HEK293 (cell line): ENCODE data around the gene CATSPER1.

Source experiments
- MYNN ChIP-seq: fragments of 450-650 bp; formaldehyde crosslinking; IDR thresholded peaks from 2 replicates; pipeline ENCODE4 v1.5.1; 2016; ENCODE audit warnings: missing biosample characterization, missing genetic modification characterization, borderline replicate concordance
- ZBTB11 ChIP-seq: fragments of 450-650 bp; formaldehyde crosslinking; conservative IDR thresholded peaks from 2 replicates; pipeline ENCODE4 v1.5.1; 2016; ENCODE audit warnings: low read depth, missing biosample characterization, missing genetic modification characterization
- ZBTB6 ChIP-seq: fragments of 450-650 bp; formaldehyde crosslinking; IDR thresholded peaks from 2 replicates; pipeline ENCODE4 v1.5.1; 2017; ENCODE audit warnings: missing biosample characterization, missing genetic modification characterization
- ZNF16 ChIP-seq: fragments of 450-650 bp; formaldehyde crosslinking; IDR thresholded peaks from 2 replicates; pipeline ENCODE4 v1.5.1; 2016; ENCODE audit warnings: low read depth, missing biosample characterization, missing genetic modification characterization
- ZNF600 ChIP-seq: fragments of 450-650 bp; formaldehyde crosslinking; IDR thresholded peaks from 2 replicates; pipeline ENCODE4 v1.5.1; 2016; ENCODE audit warnings: missing biosample characterization, missing genetic modification characterization
- ZNF660 ChIP-seq: fragments of 450-650 bp; IDR thresholded peaks from 2 replicates; pipeline ENCODE4 v1.5.1; 2018; ENCODE audit warnings: missing biosample characterization, mild to moderate bottlenecking, missing genetic modification characterization
- ZNF843 ChIP-seq: fragments of 450-650 bp; formaldehyde crosslinking; IDR thresholded peaks from 2 replicates; pipeline ENCODE4 v1.5.1; 2016; ENCODE audit warnings: missing biosample characterization, missing genetic modification characterization
- ZSCAN16 ChIP-seq: fragments of 450-650 bp; formaldehyde crosslinking; IDR thresholded peaks from 2 replicates; pipeline ENCODE4 v1.5.1; 2016; ENCODE audit warnings: missing biosample characterization, missing genetic modification characterization

- TF ChIP-seq ZNF843 (tag by site-specific recombination) (no peak), ZNF660 (tag by site-specific recombination) (no peak), ZNF16 (no peak), ZBTB11 (tag by site-specific recombination) (no peak), ZSCAN16 (tag by site-specific recombination) (no peak), MYNN (tag by site-specific recombination) (no peak), ZBTB6 (tag by site-specific recombination) (no peak), ZNF600 (tag by site-specific recombination) (no peak)
Observed at GRCh38 chr11:65992056-65992455, 34.2 kb downstream of the CATSPER1 start.
